HCT116 (cell line): ENCODE measurements around the gene SH3D19. TPM values are rescaled to one million over a fixed set of nuclear protein-coding genes. Genes with fewer than 3 reads are reported as not detected.

ENCODE experiments used
- ATAC-seq: fragments of 200-7000 bp; cut with Tn5 transposase; 2 replicates; pipeline ENCODE4 v1.9.1; 2020; ENCODE audit warnings: mild to moderate bottlenecking, moderate library complexity
- BruUV-seq: library from RNA; stranded (reverse); fragments of 400-500 nt; replicated peaks from 2 replicates; lab custom pipeline; 2021; lab: Mats Ljungman, UMichigan
- CTCF ChIA-PET: fragments of 300-600 bp; sonication (Branson Sonifier 250); formaldehyde crosslinking; loops from one replicate; lab custom pipeline; 2021; ENCODE audit warnings: antibody characterized with exemption; lab: Charles Lee
- POLR2A ChIA-PET: fragments of 300-600, 350-600 bp; sonication (Branson Sonifier 250); formaldehyde crosslinking; loops from one replicate; lab custom pipeline; 2021; ENCODE audit warnings: antibody characterized with exemption; lab: Charles Lee
- RAD21 ChIA-PET, 2 experiments: fragments of 300-600 bp; sonication (Branson Sonifier 250); formaldehyde crosslinking; loops; one replicate each; lab custom pipeline; 2023; ENCODE audit warnings: low total read pairs in 2 of 2; ENCODE audit not compliant: uncharacterized antibody in 2 of 2, unreplicated experiment in 2 of 2, low non-redundant PET in 1 of 2; lab: Charles Lee
- DNase-seq: peaks from one replicate; pipeline ENCODE4 v3.0.0-alpha.2; 2010; ENCODE audit warnings: low read depth, low spot score
- H2AFZ ChIP-seq: fragments of 200-600 bp; shearing (Covaris generic), sonication (generic); 2 replicates; pipeline ENCODE4 v1.6.1; 2017; ENCODE audit warnings: low read depth, mixed run types, mixed read lengths, antibody characterized with exemption, low read length; ENCODE audit not compliant: poor library complexity, severe bottlenecking
- H3K27ac ChIP-seq: 2 replicates; pipeline ENCODE4 v1.5.1; 2012; ENCODE audit warnings: low read depth, low read length
- H3K27me3 ChIP-seq: fragments of 200-600 bp; sonication (generic); 2 replicates; pipeline ENCODE4 v1.6.1; 2016; ENCODE audit warnings: mixed run types, low read length, mixed read lengths; ENCODE audit not compliant: insufficient read depth
- H3K36me3 ChIP-seq, 2 experiments: fragments of 200-500 bp in 1 of 2; fragments of 200-600 bp in 1 of 2; sonication (Bioruptor generic) in 1 of 2; sonication (generic) in 1 of 2; 2 replicates each; pipeline versions ENCODE4 v1.5.1 to v1.6.1; 2014 to 2016; ENCODE audit warnings: low read length in 2 of 2, inconsistent platforms in 1 of 2, mixed read lengths in 1 of 2, mixed run types in 1 of 2; ENCODE audit not compliant: insufficient read depth in 2 of 2, control insufficient read depth in 1 of 2
- H3K4me1 ChIP-seq, 2 experiments: fragments of 200-600 bp in 1 of 2; sonication (generic) in 1 of 2; 2 replicates each; pipeline versions ENCODE4 v1.5.1 to v1.6.1; 2012 to 2017; ENCODE audit warnings: low read length in 2 of 2, inconsistent platforms in 1 of 2, mild to moderate bottlenecking in 1 of 2, mixed read lengths in 1 of 2, mixed run types in 1 of 2, moderate library complexity in 1 of 2; ENCODE audit not compliant: insufficient read depth in 2 of 2, control insufficient read depth in 1 of 2
- H3K4me2 ChIP-seq: fragments of 200-600 bp; sonication (generic); 2 replicates; pipeline ENCODE4 v1.6.1; 2017; ENCODE audit warnings: mixed run types, low read length, mixed read lengths
- H3K4me3 ChIP-seq, 2 experiments: fragments of 200-600 bp in 1 of 2; sonication (generic) in 1 of 2; replicated peaks in 1 of 2; 2 replicates each; pipeline ENCODE4 v1.5.1; 2011 to 2016; ENCODE audit warnings: low read length in 2 of 2, control low read depth in 1 of 2, low read depth in 1 of 2, mild to moderate bottlenecking in 1 of 2, mixed read lengths in 1 of 2, mixed run types in 1 of 2
- H3K79me2 ChIP-seq: fragments of 200-600 bp; sonication (generic); 2 replicates; pipeline ENCODE4 v1.6.1; 2017; ENCODE audit warnings: mild to moderate bottlenecking, mixed run types, low read length, moderate library complexity, mixed read lengths; ENCODE audit not compliant: insufficient read depth
- H3K9ac ChIP-seq: fragments of 200-600 bp; sonication (generic); 2 replicates; pipeline ENCODE4 v1.6.1; 2016; ENCODE audit warnings: low read length, mixed read lengths
- H3K9me2 ChIP-seq: fragments of 200-600 bp; sonication (generic), shearing (Covaris generic); 2 replicates; pipeline ENCODE4 v1.6.1; 2017; ENCODE audit warnings: mixed run types, mild to moderate bottlenecking, moderate library complexity; ENCODE audit not compliant: insufficient read depth
- H3K9me3 ChIP-seq, 2 experiments: fragments of 200-500 bp in 1 of 2; fragments of 200-600 bp in 1 of 2; sonication (Bioruptor generic) in 1 of 2; sonication (generic) in 1 of 2; 2 replicates each; pipeline ENCODE4 v1.6.1; 2014 to 2017; ENCODE audit warnings: low read length in 2 of 2, mixed read lengths in 2 of 2, inconsistent platforms in 1 of 2, low read depth in 1 of 2, mild to moderate bottlenecking in 1 of 2, mixed run types in 1 of 2, moderate library complexity in 1 of 2; ENCODE audit not compliant: control insufficient read depth in 1 of 2, insufficient read depth in 1 of 2
- H4K20me1 ChIP-seq: fragments of 200-600 bp; sonication (generic), shearing (Covaris generic); 2 replicates; pipeline ENCODE4 v1.6.1; 2017; ENCODE audit warnings: mixed run types, mild to moderate bottlenecking, moderate library complexity; ENCODE audit not compliant: insufficient read depth
- CBX3 ChIP-seq: IDR thresholded peaks from 2 replicates; pipeline ENCODE4 v1.6.1; 2012; ENCODE audit warnings: low read depth
- CEBPB ChIP-seq: IDR thresholded peaks from 2 replicates; pipeline ENCODE4 v1.6.1; 2012; ENCODE audit warnings: low read depth
- EGR1 ChIP-seq: IDR thresholded peaks from 2 replicates; pipeline ENCODE4 v1.6.1; 2012; ENCODE audit warnings: low read depth
- ELF1 ChIP-seq: IDR thresholded peaks from 2 replicates; pipeline ENCODE4 v1.6.1; 2012; ENCODE audit warnings: low read depth, borderline replicate concordance
- FOSL1 ChIP-seq: IDR thresholded peaks from 2 replicates; pipeline ENCODE4 v1.6.1; 2012; ENCODE audit warnings: low read depth
- POLR2A ChIP-seq: IDR thresholded peaks from 2 replicates; pipeline ENCODE4 v1.7.0; 2011; ENCODE audit warnings: borderline replicate concordance; ENCODE audit not compliant: insufficient read depth, insufficient read length; ENCODE audit errors: extremely low read depth
- RAD21 ChIP-seq: IDR thresholded peaks from 2 replicates; pipeline ENCODE4 v1.6.1; 2012; ENCODE audit warnings: low read depth, mild to moderate bottlenecking
- SIN3A ChIP-seq: IDR thresholded peaks from 2 replicates; pipeline ENCODE4 v1.6.1; 2012; ENCODE audit warnings: low read depth
- SRF ChIP-seq: IDR thresholded peaks from 2 replicates; pipeline ENCODE4 v1.6.1; 2012; ENCODE audit warnings: low read depth
- ZFX ChIP-seq: fragments of 450-650 bp; IDR thresholded peaks from 2 replicates; pipeline ENCODE4 v1.6.1; 2017
- ZNF274 ChIP-seq: fragments of 200-500 bp; sonication (Bioruptor generic); IDR thresholded peaks from 2 replicates; pipeline ENCODE4 v1.6.1; 2014; ENCODE audit warnings: mild to moderate bottlenecking, low read depth, low read length, inconsistent platforms
- intact Hi-C: fragments of 100-400 bp; cut with micrococcal nuclease; formaldehyde crosslinking; loops from 2 replicates; pipeline ENCODE4 v1.10.0; 2022
- total RNA-seq: library from RNA; stranded (reverse); gene quantifications from one replicate; pipeline ENCODE4 v1.2.1, GENCODE V29; 2021; ENCODE audit not compliant: unreplicated experiment
- TF ChIP-seq, protein P1 (sequence below): IDR thresholded peaks from 2 replicates; pipeline ENCODE4 v1.6.1; 2012
- TF ChIP-seq, protein P2 (sequence below): IDR thresholded peaks from 2 replicates; pipeline ENCODE4 v1.6.1; 2012
- TF ChIP-seq, protein P3 (sequence below), 3 experiments: fragments of 200-600 bp in 1 of 3; sonication (generic) in 1 of 3; IDR thresholded peaks in 2 of 3; conservative IDR thresholded peaks in 1 of 3; 2 replicates each; pipeline ENCODE4 v1.5.1; 2012 to 2017; ENCODE audit warnings: low read depth in 2 of 3, low read length in 2 of 3, antibody characterized with exemption in 1 of 3, borderline replicate concordance in 1 of 3, control low read depth in 1 of 3, mild to moderate bottlenecking in 1 of 3, mixed read lengths in 1 of 3, mixed run types in 1 of 3, moderate library complexity in 1 of 3; ENCODE audit not compliant: insufficient read depth in 1 of 3
- TF ChIP-seq, protein P4 (sequence below): IDR thresholded peaks from 2 replicates; pipeline ENCODE4 v1.6.1; 2012; ENCODE audit warnings: low read depth

Gene SH3D19
- total RNA-seq, 1 experiment from 2014 or later = 37.5 TPM

DNA sequence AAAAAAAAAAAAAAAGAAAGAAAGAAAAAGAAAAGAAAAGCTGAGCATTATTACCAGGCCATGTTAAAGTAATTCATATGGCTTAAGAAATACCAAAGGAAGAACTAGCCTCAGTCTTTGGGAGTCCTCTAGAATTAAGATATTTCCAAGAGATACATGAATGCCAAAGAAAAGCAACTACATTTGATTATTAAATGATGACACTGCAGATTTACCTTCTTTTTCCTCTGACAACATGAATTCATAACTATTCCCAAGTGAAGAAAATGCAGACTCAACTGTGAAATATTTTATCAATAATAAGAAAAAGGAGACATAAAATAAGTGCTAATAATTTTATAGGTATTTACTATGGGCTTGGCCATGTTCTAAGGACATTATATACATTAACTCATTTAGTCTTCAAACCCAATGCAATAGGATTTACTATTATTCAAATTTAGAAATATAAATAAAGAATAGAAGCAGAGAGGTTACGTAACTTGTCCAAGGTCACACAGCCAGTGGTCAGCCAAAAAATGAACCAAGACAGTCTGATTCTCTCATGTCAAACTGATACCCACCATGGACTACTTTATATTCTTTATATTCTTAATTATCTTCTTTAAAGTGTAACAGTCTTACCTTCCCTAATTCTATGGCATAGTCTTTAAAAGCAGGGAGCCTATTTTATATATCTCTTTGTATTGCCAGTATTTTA, 6.9 kb downstream of the SH3D19 start:
- Histone ChIP-seq H3K27ac (no peak overlapping the region), H3K27me3 (no peaks in the 10 kb centered on the region), H3K4me1 (peaks cover 65 to 81% of the 10 kb centered on the region in 2 experiments), H3K9me2 (no peaks in the 10 kb centered on the region), H3K9me3 (no peaks in the 10 kb centered on the region), H2AFZ (no peak overlapping the region), H3K4me3 (no peak overlapping the region), H4K20me1 (no peaks in the 10 kb centered on the region), H3K79me2 (peaks cover 94% of the 10 kb centered on the region), H3K4me2 (no peak overlapping the region), H3K9ac (no peak overlapping the region)
- RAD21 ChIA-PET = no interaction called here
- intact Hi-C loops = no loop called here
- BruUV-seq = no TSS peak
- no peak for TF ChIP-seq ZFX
- TF ChIP-seq CBX3 = no peak
- TF ChIP-seq, protein P1, sequence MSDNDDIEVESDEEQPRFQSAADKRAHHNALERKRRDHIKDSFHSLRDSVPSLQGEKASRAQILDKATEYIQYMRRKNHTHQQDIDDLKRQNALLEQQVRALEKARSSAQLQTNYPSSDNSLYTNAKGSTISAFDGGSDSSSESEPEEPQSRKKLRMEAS = no peak
- TF ChIP-seq, all 23 proteins: peak for 0
- DNase-seq (no peak), ATAC-seq (no peak)
- ChIA-PET CTCF (no interaction called here), POLR2A (interaction anchor here (0.7 kb wide), 1 partner anchor 308 kb away, joined by 3 read pairs; no protein-coding TSS in a partner anchor)
- H3K36me3 ChIP-seq = no peaks in the 10 kb centered on the region

DNA sequence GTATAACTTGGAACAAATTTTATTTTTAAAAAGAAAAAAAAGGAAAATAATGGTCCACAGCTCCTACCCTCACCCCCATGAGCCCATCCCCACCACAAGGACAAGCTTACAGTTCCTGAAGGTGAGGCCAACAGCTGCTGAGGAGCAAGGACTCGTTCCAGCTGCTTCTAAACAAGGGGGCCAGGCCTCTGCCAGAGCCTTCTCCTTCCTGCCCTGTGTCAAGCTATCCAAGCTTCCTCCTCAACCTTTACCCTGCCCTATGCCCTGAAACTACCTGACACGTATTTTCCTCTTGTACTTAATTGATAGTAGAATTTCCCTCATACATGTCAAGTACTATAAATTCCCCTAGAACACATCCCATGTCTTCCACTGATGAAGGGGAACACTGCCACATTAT, 8.8 kb downstream of the SH3D19 start:
- ChIA-PET CTCF (interaction anchor here (1.5 kb wide), 1 partner anchor 41 kb away, joined by 4 read pairs; no protein-coding TSS in a partner anchor), RAD21 (no interaction called here), POLR2A (interaction anchor here (1.3 kb wide), 1 partner anchor 9 kb away, joined by 5 read pairs; the partner anchor contains the start of gene SH3D19)
- Histone ChIP-seq H3K9me2 (no peaks in the 10 kb centered on the region), H4K20me1 (no peaks in the 10 kb centered on the region), H3K79me2 (peaks cover 89% of the 10 kb centered on the region), H3K4me3 (no peak overlapping the region), H3K4me1 (peaks cover 62 to 77% of the 10 kb centered on the region in 2 experiments), H3K27me3 (no peaks in the 10 kb centered on the region), H3K9me3 (no peaks in the 10 kb centered on the region), H3K36me3 (no peaks in the 10 kb centered on the region), H3K9ac (no peak overlapping the region), H3K4me2 (peak overlapping the region; percentile 42), H2AFZ (no peak overlapping the region), H3K27ac (peak overlapping the region; percentile 88; the same call in 1 of the 2 replicates)
- TF ChIP-seq, protein P2, sequence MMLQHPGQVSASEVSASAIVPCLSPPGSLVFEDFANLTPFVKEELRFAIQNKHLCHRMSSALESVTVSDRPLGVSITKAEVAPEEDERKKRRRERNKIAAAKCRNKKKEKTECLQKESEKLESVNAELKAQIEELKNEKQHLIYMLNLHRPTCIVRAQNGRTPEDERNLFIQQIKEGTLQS = no peak
- TF ChIP-seq POLR2A (no peak), CEBPB (no peak), ELF1 (no peak), SRF (no peak), RAD21 (no peak), ZNF274 (no peak), SIN3A (no peak), FOSL1 (no peak), EGR1 (no peak)
- TF ChIP-seq, protein P3, sequence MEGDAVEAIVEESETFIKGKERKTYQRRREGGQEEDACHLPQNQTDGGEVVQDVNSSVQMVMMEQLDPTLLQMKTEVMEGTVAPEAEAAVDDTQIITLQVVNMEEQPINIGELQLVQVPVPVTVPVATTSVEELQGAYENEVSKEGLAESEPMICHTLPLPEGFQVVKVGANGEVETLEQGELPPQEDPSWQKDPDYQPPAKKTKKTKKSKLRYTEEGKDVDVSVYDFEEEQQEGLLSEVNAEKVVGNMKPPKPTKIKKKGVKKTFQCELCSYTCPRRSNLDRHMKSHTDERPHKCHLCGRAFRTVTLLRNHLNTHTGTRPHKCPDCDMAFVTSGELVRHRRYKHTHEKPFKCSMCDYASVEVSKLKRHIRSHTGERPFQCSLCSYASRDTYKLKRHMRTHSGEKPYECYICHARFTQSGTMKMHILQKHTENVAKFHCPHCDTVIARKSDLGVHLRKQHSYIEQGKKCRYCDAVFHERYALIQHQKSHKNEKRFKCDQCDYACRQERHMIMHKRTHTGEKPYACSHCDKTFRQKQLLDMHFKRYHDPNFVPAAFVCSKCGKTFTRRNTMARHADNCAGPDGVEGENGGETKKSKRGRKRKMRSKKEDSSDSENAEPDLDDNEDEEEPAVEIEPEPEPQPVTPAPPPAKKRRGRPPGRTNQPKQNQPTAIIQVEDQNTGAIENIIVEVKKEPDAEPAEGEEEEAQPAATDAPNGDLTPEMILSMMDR (IDR thresholded peaks at IDR 0.05 in 2 of 3, conservative IDR thresholded peaks at IDR 0.05 in 1 of 3; ENCODE audit: borderline replicate concordance in 1 of 3, insufficient read depth in 1 of 3, low read depth in 2 of 3, low read length in 2 of 3) = no peak
- TF ChIP-seq, protein P4, sequence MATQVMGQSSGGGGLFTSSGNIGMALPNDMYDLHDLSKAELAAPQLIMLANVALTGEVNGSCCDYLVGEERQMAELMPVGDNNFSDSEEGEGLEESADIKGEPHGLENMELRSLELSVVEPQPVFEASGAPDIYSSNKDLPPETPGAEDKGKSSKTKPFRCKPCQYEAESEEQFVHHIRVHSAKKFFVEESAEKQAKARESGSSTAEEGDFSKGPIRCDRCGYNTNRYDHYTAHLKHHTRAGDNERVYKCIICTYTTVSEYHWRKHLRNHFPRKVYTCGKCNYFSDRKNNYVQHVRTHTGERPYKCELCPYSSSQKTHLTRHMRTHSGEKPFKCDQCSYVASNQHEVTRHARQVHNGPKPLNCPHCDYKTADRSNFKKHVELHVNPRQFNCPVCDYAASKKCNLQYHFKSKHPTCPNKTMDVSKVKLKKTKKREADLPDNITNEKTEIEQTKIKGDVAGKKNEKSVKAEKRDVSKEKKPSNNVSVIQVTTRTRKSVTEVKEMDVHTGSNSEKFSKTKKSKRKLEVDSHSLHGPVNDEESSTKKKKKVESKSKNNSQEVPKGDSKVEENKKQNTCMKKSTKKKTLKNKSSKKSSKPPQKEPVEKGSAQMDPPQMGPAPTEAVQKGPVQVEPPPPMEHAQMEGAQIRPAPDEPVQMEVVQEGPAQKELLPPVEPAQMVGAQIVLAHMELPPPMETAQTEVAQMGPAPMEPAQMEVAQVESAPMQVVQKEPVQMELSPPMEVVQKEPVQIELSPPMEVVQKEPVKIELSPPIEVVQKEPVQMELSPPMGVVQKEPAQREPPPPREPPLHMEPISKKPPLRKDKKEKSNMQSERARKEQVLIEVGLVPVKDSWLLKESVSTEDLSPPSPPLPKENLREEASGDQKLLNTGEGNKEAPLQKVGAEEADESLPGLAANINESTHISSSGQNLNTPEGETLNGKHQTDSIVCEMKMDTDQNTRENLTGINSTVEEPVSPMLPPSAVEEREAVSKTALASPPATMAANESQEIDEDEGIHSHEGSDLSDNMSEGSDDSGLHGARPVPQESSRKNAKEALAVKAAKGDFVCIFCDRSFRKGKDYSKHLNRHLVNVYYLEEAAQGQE = no peak
- ATAC-seq (no peak), DNase-seq (no peak)
- intact Hi-C loops = no loop called here
- BruUV-seq = no TSS peak
